ENCODE results near the gene SDK1.

SDK1 gene

DNA sequence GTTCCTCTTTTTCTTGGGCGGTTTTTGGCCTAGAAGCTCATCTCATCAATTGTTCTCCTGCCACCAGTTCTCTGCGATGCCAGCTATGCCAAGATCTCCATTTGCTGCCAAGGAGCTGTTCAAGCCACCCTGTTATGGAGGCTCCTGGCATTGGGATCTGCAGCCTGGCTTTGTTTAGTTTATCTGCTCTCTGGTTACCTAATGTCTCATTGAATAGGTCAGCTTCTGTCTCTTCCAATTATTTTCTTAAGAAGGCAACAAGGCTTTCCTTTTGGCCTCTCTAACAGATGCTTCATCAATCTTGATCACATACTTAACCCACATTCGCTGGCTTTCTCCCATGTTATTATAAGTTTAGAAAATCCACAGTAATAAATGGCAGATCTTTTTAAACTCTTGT, 20.6 kb upstream of the SDK1 start:
- Mint-ChIP-seq H3K9me3 (peaks cover 2% of the 10 kb centered on the region), H3K36me3 (no peaks in the 10 kb centered on the region), H3K27ac (no peak overlapping the region), H3K4me3 (no peak overlapping the region), H3K4me1 (no peaks in the 10 kb centered on the region)
- no peak for DNase-seq (ENCODE audit: low spot score in 2 of 2)
- ATAC-seq: no peak

DNA sequence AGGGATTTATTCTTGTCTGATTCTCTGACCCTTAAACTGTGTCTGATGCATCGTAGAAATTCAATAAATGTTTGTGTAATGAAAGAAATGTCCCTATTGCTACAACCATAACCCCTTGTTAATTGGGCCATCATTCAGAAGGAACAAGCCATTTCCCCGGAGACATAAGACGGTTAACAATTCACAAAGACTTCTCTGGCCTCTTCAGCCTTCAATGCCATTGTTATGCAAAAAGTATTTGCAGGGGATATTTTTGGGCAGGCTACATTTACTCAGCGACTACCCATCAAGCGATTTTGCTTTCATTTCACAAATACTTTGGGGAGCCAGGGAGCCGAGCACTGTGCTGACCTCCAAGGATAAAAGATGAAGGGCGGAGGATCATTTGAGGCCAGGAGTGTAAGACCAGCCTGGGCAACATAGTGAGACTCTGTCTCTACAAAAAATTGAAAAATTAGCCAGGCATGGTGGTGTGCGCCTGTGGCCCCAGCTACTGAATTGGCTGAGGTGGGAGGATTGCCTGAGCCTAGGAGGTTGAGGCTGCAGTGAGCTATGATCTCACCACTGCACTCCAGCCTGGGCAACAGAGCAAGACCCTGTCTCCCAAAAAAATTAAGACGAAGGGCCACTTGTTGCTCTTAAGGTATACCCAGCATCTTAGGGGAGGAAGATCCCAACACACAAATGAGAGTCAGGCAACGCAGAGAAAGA, 20.0 kb upstream of the SDK1 start:
- Mint-ChIP-seq H3K9me3 (peaks cover 2% of the 10 kb centered on the region), H3K27ac (no peak overlapping the region), H3K4me3 (no peak overlapping the region), H3K4me1 (no peaks in the 10 kb centered on the region), H3K36me3 (no peaks in the 10 kb centered on the region)
- ATAC-seq: no peak
- DNase-seq (ENCODE audit: low spot score in 2 of 2): no peak

DNA sequence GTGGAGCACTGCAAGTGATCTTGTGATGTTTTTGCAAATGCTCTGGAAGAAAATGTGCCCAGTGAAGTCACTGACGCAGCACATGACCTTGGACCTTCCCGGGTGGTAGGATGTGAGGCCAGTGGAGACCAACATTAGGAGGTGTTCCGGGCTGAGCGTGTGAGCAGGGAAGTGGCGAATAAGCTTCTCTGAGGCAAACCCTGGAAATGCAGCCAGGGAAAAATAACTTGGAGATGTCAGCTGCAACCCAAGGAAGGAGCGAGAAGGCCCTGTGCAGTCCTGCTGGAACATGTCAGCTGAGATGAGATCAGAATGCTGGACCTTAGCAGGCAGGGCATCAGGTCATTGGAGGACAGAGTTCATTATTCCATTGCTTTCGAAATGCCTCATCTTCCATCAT, 18.6 kb upstream of the SDK1 start:
- Mint-ChIP-seq H3K27ac (no peak overlapping the region), H3K4me1 (no peaks in the 10 kb centered on the region), H3K4me3 (no peak overlapping the region), H3K9me3 (peaks cover 3% of the 10 kb centered on the region), H3K36me3 (no peaks in the 10 kb centered on the region)
- ATAC-seq (no peak), DNase-seq (ENCODE audit: low spot score in 2 of 2) (no peak)

DNA sequence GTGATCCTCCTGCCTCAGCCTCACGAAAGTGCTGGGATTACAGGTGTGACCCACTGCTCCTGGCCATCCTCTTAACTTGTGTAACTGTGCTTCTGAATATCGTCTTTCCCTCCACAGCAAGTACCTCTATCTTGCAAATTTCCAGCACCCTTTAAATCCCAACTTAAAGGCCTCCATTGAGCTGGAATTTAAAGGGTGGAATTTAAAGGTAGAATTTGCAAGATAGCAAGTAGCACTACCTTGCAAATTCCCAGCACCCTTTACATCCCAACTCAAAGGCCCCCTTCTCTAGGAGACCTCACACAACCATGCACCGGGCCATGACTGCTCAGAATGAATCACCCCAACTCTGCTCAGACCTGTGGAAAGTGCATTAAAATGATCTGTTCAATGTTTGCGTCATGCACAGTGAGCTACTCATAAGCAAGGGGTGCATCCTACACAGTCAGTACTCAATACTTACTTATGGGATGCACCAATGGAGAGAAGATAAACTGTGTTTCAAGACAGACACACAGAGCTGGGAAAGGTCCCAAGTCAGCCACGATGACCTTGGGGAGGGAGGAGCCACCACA, 17.8 kb upstream of the SDK1 start:
- DNase-seq (ENCODE audit: low spot score in 2 of 2) (no peak), ATAC-seq (no peak)
- Mint-ChIP-seq H3K27ac (no peak overlapping the region), H3K4me3 (no peak overlapping the region), H3K4me1 (no peaks in the 10 kb centered on the region), H3K9me3 (peaks cover 2% of the 10 kb centered on the region), H3K36me3 (no peaks in the 10 kb centered on the region)

DNA sequence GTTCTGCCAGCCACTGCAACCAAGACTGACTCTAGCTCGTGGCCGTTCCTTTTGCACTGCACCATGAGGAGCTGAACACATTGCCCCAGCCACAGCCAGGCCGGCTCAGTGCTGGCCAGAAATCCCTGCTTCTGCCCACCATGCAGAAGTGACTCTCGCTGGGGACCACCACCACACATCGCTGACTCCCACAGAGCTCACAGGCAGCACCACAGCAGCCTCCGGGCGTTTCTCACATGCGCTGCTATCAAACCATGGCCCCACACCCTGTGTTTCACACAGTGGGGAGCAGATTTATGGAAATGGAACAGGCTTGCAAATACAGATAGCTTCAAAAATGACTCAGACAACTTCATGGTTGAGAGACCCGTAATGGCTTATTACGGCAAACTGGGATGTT, 15.4 kb upstream of the SDK1 start:
- Mint-ChIP-seq H3K27ac (no peak overlapping the region), H3K4me3 (no peak overlapping the region), H3K4me1 (no peaks in the 10 kb centered on the region), H3K36me3 (no peaks in the 10 kb centered on the region), H3K9me3 (peaks cover 2% of the 10 kb centered on the region)
- DNase-seq (ENCODE audit: low spot score in 2 of 2) (no peak), ATAC-seq (no peak)

DNA sequence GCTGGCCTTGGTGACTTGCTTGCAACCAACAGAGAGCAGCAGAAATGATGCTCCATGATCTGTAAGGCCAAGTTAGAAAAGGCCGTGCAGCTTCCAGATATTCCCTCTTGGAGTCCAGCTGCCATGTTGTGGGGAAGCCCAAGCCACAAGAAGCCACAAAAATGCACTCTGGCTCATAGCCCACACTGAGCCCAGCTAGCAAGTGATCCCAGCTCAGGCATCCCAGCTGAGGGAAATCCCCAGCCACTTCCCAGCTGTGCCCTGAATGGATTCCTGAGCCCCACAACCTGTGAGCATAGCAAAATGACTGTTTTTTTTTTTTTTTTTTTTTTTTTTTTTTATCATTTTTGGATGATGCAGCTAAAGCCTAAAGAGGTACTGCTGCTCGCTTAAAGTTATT, 11.1 kb upstream of the SDK1 start:
- Mint-ChIP-seq H3K4me1 (no peaks in the 10 kb centered on the region), H3K27ac (no peak overlapping the region), H3K9me3 (peaks cover 2% of the 10 kb centered on the region), H3K4me3 (no peak overlapping the region), H3K36me3 (no peaks in the 10 kb centered on the region)
- ATAC-seq (no peak), DNase-seq (ENCODE audit: low spot score in 2 of 2) (no peak)

DNA sequence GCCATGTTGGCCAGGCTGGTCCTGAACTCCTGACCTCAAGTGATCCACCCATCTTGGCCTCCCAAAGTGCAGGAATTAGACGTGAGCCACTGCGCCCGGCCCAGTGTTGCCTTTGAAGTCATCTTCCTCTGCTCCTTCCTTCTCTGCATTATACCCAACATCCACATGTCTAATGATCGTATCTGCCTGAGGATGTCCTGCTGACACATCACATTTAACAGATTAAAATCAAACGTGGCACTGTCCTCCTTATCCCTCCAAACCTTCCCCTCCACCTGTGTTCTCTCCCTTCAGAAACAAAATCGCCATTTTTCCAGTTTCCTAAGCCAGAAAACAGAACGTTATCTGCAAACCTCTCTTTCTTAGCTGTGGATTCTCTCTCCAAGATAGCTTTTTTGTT, 8.4 kb upstream of the SDK1 start:
- Mint-ChIP-seq H3K36me3 (no peaks in the 10 kb centered on the region), H3K4me1 (no peaks in the 10 kb centered on the region), H3K4me3 (no peak overlapping the region), H3K9me3 (no peaks in the 10 kb centered on the region), H3K27ac (no peak overlapping the region)
- no peak for DNase-seq (ENCODE audit: low spot score in 2 of 2)
- no peak for ATAC-seq

DNA sequence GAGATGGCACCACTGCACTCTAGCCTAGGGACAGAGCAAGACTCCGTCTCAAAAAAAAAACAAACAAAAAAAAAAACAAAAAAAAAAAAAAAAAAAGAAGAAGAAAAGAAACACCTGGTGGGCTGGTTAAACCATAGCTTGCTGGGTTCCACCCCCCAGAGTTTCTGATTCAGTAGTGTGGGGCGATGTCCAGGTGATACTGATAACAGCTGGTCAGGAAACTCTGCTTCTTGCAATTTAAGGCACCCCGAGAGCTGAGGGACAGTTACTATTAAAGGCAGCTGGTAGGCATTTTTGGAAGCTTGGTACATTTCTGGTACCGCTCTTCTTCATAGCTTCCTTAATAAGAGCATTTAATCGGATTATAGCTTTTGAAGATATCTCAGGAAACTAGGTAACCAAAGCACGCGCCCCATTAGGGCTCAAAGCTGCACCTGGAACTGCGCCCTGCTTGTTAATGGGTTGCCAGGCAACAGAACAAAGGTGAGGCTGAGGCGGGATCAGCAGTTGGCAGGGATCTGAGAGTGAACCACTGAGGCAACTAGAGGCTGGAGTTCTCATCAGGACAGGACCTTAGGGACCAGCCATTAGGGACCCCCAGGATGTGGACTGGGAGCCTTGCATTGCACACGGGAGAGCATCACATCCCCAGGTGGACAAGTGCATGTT, 6.5 kb upstream of the SDK1 start:
- DNase-seq (ENCODE audit: low spot score in 2 of 2) (no peak), ATAC-seq (no peak)
- H3K36me3 Mint-ChIP-seq: no peaks in the 10 kb centered on the region
- peaks cover under 1% of the 10 kb centered on the region for H3K4me1 Mint-ChIP-seq
- no peak overlapping the region for H3K27ac Mint-ChIP-seq
- no peaks in the 10 kb centered on the region for H3K9me3 Mint-ChIP-seq
- H3K4me3 Mint-ChIP-seq: no peak overlapping the region

DNA sequence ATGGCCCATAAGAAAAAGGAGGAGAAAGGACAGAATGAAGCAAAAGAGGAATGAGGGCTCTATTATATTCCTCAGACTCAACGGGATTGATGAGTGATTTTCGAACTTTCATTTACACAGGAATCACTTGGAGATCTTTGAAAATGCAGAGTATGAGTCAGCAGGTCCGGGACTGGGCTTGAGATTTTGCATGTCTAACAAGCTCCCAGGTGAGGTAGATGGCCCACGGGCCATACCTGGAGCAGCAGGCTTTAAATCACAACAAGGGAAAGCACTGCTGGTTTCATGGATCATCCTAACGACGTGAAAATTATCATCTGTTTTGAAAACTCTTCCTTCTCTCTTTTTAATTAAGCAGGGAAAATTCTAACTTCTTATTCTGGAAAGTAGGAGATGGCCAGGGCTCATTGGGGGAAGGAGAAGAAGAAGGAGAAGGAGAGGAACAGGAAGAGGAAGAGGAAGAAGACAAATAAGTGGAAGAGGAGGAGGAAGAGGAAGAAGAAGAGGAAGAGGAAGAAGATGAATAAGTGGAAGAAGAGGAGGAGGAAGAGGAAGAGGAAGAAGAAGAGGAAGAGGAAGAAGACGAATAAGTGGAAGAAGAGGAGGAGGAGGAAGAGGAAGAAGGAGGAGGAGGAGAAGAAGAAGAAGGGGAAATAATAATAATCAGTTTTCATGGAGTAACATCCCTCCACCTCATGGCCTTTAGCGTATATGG, 3.8 kb upstream of the SDK1 start:
- no peak overlapping the region for H3K4me3 Mint-ChIP-seq
- no peak for ATAC-seq
- peaks cover 12% of the 10 kb centered on the region for H3K4me1 Mint-ChIP-seq
- no peak overlapping the region for H3K27ac Mint-ChIP-seq
- no peak for DNase-seq (ENCODE audit: low spot score in 2 of 2)
- H3K9me3 Mint-ChIP-seq: no peaks in the 10 kb centered on the region
- no peaks in the 10 kb centered on the region for H3K36me3 Mint-ChIP-seq

DNA sequence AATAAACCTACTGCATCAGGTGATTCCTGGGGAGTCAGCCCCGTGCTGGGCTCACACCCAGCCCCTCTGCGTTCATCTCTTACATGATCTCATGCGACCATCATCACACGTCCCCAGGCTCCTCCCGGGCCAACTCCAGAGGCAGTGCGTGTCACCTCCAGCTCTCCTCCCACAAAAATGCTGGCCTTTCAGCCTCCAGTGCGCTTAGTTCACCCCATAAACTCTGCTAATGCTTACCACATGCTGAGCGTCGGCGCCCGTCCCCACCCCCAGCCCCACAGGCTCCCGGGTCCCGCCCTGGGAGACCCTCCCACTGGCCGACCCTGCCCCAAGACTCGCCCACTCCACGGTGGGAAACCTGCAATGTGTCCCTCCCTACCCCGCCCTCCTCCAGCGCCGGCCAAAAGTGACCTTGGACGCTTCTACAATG, 816 bp upstream of the SDK1 start:
- Mint-ChIP-seq H3K4me1 (peaks cover 16% of the 10 kb centered on the region), H3K27ac (no peak overlapping the region), H3K36me3 (no peaks in the 10 kb centered on the region), H3K9me3 (no peaks in the 10 kb centered on the region), H3K4me3 (peak overlapping the region; percentile 23)
- ATAC-seq (no peak), DNase-seq (ENCODE audit: low spot score in 2 of 2) (no peak)

DNA sequence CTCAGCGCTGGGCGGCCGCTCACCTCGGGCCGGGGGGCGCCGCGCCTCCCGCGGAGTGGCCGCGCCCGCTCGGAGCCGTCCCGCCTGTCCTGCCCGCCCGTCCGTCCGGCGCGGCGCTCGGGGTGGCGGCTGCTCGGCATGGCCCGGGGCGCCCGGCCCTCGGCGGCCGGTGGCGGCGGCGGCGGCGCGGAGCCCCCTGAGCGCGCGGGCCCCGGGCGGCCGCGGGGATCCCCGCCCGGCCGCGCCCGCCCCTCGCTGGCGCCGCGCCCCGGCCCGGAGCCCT, 338 bp downstream of the SDK1 start:
- Mint-ChIP-seq H3K27ac (no peak overlapping the region), H3K9me3 (no peaks in the 10 kb centered on the region), H3K36me3 (no peaks in the 10 kb centered on the region), H3K4me1 (peaks cover 16% of the 10 kb centered on the region), H3K4me3 (no peak overlapping the region)
- peak; percentile 25 for ATAC-seq
- no peak for DNase-seq (ENCODE audit: low spot score in 2 of 2)

DNA sequence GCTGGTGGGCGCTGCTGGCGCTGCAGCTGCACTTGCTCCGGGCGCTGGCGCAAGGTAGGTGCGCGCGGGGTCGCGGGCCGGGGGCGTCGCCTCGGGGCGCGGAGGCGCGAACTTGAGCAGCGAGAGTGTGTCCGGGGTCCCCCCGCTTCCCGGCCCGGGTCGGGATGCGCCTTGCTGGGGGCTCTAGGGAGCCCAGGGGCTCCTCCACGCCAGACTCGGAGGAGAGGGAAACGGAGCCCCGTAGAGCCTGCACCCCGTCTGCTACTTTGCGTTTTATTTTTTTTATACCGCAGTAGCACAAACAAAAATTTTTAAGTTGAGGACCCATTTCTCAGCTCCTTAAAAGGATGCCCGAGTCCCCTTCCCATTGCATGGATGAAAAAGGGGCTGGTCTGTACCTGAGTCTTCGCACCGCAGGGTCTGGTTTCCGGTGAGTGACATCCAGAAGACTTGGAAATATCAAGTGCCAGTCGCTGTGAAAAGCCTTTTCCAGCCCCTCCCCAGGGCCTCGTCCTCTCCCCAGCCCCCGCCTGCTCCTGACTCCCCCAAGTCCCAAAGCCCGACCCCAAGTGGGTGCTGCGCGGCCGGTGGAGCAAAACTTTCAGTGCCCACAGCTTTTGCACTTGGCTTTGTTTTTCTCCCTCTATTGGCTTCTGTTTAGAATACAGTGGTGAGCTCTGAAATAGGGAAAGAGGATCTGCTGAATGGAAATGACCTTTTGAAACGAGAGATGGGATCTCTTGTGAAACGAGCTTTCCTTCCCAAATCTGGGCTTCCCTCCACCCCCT, 973 bp downstream of the SDK1 start:
- H3K4me1 Mint-ChIP-seq: peaks cover 16% of the 10 kb centered on the region
- DNase-seq (ENCODE audit: low spot score in 2 of 2): peak in 1 of 2 donors; percentile 53
- H3K36me3 Mint-ChIP-seq: no peaks in the 10 kb centered on the region
- no peaks in the 10 kb centered on the region for H3K9me3 Mint-ChIP-seq
- no peak overlapping the region for H3K27ac Mint-ChIP-seq
- no peak for ATAC-seq
- peak overlapping the region; percentile 64 for H3K4me3 Mint-ChIP-seq

DNA sequence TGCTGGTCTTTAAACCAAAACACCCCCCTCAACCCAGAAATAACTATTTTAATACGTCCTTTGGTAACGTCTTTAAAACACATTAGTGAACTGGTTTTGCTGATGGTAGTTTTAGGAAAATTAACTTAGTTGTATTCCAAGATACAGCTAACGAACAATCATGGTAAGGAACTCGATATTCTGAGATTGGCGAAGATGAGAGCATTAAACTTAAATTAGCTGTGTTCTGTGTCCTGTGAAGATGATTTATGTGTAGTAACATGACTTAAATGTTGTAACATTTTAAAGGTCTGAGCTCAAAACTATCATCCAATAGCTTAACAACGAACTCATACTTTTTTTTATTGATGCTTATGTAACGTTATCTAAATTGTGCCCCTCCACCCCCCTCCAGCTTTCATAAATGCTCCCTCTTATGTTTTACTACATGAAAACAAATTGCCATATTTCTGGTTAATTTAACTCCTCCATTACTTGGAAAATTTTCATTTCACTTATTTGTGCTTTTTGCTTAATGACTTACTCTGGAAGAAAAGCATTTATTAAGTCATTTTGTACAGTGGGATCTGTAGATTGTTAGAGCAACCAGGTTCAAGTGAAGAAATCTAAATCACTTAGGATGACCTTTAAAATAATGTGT, 1.7 kb downstream of the SDK1 start:
- peak overlapping the region; percentile 64 for H3K4me3 Mint-ChIP-seq
- no peaks in the 10 kb centered on the region for H3K9me3 Mint-ChIP-seq
- ATAC-seq (no peak), DNase-seq (ENCODE audit: low spot score in 2 of 2) (no peak)
- no peaks in the 10 kb centered on the region for H3K36me3 Mint-ChIP-seq
- H3K4me1 Mint-ChIP-seq: peaks cover 16% of the 10 kb centered on the region
- no peak overlapping the region for H3K27ac Mint-ChIP-seq

DNA sequence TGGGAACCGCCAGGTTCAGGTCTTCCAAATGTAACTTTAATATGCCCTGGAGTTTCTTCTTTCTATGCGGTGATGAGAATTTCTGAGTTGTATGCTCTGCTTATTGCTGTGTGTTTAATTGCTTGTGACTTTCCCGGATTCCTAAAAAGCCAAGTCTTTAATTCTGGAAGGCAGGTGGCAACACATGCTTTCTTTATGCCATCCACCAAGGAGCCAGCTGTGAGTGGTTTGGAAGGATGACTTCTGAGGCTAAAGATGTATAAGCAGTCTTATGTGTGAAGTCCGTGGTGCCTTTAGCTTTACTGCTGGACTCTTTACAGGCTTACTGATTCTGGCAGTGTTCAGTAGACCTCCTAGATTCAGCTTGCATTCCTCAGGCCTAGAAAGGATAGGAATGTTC, 3.1 kb downstream of the SDK1 start:
- ATAC-seq (no peak), DNase-seq (ENCODE audit: low spot score in 2 of 2) (no peak)
- no peak overlapping the region for H3K4me3 Mint-ChIP-seq
- peaks cover 16% of the 10 kb centered on the region for H3K4me1 Mint-ChIP-seq
- no peaks in the 10 kb centered on the region for H3K36me3 Mint-ChIP-seq
- no peaks in the 10 kb centered on the region for H3K9me3 Mint-ChIP-seq
- no peak overlapping the region for H3K27ac Mint-ChIP-seq

DNA sequence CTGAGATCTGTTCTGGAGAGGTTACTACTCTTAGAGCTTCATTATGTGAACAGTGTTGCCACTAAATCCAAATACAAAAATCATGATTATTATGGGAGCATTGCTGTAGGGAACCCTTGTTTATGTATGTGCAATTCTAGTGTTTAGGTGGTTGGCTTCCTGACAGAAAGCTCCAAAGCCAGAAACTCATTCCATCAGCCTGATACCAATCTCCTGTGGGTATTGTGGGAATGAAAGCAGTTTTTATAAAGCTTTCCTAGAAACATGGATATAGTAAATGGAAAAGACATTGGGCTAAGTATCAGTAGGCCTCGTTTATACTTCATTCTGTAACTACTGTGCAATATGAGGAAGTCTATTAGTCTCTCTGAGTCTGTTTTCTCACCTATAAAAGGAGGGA, 6.4 kb downstream of the SDK1 start:
- no peaks in the 10 kb centered on the region for H3K9me3 Mint-ChIP-seq
- no peak for ATAC-seq
- no peak overlapping the region for H3K27ac Mint-ChIP-seq
- H3K4me3 Mint-ChIP-seq: no peak overlapping the region
- H3K36me3 Mint-ChIP-seq: no peaks in the 10 kb centered on the region
- H3K4me1 Mint-ChIP-seq: peaks cover 2% of the 10 kb centered on the region
- DNase-seq (ENCODE audit: low spot score in 2 of 2): no peak

Measured in stimulated activated effector memory CD8-positive, alpha-beta T cell treated with anti-CD3 and anti-CD28 coated beads, Interleukin-12 subunit alpha, Interleukin-12 subunit beta, amount 100 ng/mL, for 72 hours (primary cell).